Choroid plexus epithelial cell (primary cell): Measurements from ENCODE around the gene CCDC91.

Experiments
- DNase-seq: peaks from one replicate; pipeline ENCODE4 v3.0.0-alpha.2; 2010; ENCODE audit warnings: low read depth
- H3K4me3 ChIP-seq: 2 replicates; pipeline ENCODE4 v1.5.1; 2011; ENCODE audit warnings: low read depth, mild to moderate bottlenecking, control low read depth, low read length, moderate library complexity
- TF ChIP-seq, protein P1 (sequence below): conservative IDR thresholded peaks from 2 replicates; pipeline ENCODE4 v1.5.1; 2011; ENCODE audit warnings: low read depth, mild to moderate bottlenecking, control low read depth, inconsistent platforms, low read length, moderate library complexity

Gene CCDC91

DNA sequence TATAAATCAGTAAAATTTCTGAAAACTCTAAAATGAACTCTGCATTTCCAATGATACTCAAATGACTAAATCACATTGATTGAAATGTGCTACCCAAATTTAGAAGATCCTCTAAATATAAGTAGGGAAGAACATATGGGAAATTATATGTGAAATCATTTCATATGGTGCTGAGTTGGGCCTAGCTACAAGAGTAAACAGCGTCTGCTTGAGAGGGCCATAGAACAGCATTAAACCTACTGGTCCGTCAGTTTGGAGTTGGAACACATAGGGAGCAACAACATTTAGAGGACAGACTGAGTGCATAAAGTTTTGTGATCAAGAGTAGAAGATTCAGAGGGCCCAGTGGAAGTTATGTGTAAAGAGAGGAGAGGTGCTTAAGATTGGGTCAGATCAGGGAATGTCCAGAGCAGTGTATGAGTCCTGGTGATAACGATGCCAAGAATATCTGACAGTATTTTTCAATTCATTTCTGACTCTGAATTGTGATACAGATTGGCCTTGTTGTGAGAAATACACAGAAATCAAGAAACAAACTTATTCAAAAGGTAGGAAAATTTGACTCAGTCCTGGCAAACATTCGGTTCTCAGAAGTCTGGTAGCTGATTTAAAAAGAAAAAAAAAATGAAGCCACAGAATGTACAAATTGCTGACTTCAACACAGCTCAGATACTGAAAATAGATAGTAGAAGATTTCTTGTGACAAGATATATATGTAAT, 362.2 kb downstream of the CCDC91 start:
- no peak for DNase-seq
- no peak overlapping the region for H3K4me3 ChIP-seq
- TF ChIP-seq, protein P1, sequence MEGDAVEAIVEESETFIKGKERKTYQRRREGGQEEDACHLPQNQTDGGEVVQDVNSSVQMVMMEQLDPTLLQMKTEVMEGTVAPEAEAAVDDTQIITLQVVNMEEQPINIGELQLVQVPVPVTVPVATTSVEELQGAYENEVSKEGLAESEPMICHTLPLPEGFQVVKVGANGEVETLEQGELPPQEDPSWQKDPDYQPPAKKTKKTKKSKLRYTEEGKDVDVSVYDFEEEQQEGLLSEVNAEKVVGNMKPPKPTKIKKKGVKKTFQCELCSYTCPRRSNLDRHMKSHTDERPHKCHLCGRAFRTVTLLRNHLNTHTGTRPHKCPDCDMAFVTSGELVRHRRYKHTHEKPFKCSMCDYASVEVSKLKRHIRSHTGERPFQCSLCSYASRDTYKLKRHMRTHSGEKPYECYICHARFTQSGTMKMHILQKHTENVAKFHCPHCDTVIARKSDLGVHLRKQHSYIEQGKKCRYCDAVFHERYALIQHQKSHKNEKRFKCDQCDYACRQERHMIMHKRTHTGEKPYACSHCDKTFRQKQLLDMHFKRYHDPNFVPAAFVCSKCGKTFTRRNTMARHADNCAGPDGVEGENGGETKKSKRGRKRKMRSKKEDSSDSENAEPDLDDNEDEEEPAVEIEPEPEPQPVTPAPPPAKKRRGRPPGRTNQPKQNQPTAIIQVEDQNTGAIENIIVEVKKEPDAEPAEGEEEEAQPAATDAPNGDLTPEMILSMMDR: no peak

DNA sequence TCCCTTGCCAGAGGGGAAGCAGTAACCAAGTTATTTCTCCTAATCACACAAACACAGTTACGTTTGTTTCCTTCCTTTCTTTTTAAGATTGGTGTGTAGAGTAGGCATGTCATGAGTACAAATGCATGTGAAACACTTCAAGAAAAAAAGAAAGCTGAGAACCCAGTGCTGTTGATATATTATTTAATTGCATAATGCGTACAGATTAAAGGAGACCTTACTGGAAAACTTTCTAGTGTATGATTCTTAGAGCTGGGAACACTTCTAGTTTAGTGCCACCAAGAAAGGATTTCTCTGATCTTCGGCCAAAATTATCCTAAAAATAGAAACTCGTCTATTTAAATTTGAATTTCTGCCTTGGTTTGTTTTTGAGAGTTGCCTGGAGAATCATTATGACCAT, 365.5 kb downstream of the CCDC91 start:
- H3K4me3 ChIP-seq: no peak overlapping the region
- DNase-seq: no peak
- TF ChIP-seq, protein P1: no peak

DNA sequence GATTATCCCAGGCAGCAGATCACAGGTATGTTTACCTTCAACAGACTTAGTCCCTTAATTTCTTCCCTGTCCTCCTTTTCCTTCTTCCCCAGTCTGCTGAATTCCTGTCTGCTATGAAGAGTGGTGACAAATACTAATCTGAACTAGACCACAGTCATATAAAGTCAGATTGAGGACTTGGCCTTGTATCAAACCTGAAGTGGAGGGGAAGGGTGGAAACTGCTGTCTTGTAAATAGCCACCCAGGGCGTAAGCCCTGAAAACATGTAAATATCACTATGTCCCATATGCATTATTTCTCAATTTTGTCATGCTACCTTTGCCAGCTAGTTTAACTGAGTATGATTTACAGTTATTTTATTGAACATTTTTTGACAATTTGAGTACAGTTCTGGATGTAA, 368.0 kb downstream of the CCDC91 start:
- no peak overlapping the region for H3K4me3 ChIP-seq
- TF ChIP-seq, protein P1: no peak

GRCh38 chr12:28563286-28563685, 373.0 kb downstream of the CCDC91 start:
- TF ChIP-seq, protein P1: no peak
- peak; percentile 14 for DNase-seq
- no peak overlapping the region for H3K4me3 ChIP-seq

More for the DNA sequence above, 368.0 kb downstream of the CCDC91 start:
- no peak for DNase-seq

- TF ChIP-seq, protein P1: no peak
- no peak overlapping the region for H3K4me3 ChIP-seq
- peak; percentile 64 for DNase-seq
Observed at GRCh38 chr12:28563936-28564335, 373.7 kb downstream of the CCDC91 start.

- DNase-seq: peak; percentile 93
- TF ChIP-seq, protein P1: no peak
- no peak overlapping the region for H3K4me3 ChIP-seq
Observed at GRCh38 chr12:28568118-28568517, 377.9 kb downstream of the CCDC91 start.

DNA sequence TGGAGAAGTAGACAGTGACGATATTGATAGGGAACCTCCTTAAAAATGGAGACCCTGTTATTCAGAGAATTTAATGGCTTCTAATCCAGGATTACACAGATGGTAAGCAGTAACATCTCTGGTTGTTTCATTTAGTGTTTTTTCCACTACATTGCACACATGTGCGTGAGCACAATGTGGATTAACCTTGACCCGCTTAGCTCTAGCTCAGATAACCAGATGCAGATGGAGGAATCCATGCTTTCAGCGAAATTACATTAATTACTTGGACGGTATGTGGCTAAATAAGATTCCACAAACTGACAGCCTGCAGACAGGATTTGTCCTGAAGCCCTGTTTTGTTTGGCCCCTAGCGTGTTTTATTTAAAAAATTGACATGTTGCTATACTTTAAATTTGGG, 378.4 kb downstream of the CCDC91 start:
- TF ChIP-seq, protein P1: no peak

More for the DNA sequence above, 378.4 kb downstream of the CCDC91 start:
- H3K4me3 ChIP-seq: no peak overlapping the region
- no peak for DNase-seq
